ENCODE data around the gene PAK6.

PAK6 gene

DNA sequence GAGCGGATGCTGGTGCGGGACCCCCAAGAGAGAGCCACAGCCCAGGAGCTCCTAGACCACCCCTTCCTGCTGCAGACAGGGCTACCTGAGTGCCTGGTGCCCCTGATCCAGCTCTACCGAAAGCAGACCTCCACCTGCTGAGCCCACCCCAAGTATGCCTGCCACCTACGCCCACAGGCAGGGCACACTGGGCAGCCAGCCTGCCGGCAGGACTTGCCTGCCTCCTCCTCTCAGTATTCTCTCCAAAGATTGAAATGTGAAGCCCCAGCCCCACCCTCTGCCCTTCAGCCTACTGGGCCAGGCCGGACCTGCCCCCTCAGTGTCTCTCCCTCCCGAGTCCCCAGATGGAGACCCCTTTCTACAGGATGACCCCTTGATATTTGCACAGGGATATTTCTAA, 37.1 kb downstream of the PAK6 start:
- no peak for DNase-seq (ENCODE audit: low read depth in 1 of 2, low spot score in 1 of 2)

DNA sequence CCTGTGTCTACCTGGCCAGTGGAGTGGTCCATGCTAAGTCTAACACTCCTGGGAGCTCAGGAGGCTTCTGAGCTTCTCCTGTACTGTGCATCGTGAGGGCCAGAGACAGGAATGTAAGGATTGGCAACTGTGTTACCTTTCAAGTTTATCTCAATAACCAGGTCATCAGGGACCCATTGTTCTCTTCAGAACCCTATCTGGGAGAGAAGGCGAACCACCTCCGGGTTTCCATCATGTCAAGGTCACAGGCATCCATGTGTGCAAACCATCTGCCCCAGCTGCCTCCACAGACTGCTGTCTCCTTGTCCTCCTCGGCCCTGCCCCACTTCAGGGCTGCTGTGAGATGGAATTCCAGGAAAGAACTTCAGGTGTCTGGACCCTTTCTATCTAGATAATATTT, 38.1 kb downstream of the PAK6 start:
- no peak for DNase-seq (ENCODE audit: low read depth in 1 of 2, low spot score in 1 of 2)

DNA sequence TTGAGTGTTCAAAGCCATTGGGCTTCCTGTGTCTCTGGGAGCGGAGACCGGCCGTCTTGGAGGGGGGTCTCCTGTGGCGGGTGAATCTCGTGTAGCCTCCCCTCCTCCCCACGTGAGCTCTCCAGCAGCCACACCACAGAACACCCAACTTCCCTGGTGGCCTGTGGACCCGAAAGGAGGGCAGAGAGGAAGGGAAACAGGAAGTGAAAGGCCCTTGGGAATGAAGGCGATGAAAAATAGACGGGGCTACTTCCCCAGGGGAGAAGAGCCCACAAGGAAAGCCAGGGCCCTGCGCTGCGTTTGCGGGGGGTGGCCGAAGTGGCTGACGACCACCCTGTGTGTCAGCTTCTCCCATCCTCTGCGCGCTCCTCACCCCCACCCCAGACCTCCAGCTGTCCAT, 38.6 kb downstream of the PAK6 start:
- DNase-seq (ENCODE audit: low read depth in 1 of 2, low spot score in 1 of 2) = no peak

DNA sequence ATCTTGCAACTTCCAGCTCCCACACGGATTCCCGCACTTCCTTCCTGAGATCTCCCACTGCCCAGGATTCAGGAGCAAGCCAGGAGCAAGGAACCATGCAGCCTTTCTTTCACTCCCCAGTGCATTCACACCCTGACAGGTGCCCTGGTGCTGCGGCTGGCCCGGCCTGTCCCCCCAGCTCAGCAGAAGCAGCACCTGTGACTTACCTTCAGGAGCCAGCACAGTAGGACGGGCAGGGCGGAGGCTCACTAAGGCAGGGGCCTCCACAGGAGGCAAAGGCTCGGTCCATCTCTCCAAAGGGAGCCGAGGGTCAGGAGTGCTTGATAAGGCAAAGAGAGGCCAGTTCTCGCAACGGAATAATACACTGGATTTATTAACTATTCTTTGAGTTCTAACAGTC, 39.2 kb downstream of the PAK6 start:
- no peak for DNase-seq (ENCODE audit: low read depth in 1 of 2, low spot score in 1 of 2)

DNA sequence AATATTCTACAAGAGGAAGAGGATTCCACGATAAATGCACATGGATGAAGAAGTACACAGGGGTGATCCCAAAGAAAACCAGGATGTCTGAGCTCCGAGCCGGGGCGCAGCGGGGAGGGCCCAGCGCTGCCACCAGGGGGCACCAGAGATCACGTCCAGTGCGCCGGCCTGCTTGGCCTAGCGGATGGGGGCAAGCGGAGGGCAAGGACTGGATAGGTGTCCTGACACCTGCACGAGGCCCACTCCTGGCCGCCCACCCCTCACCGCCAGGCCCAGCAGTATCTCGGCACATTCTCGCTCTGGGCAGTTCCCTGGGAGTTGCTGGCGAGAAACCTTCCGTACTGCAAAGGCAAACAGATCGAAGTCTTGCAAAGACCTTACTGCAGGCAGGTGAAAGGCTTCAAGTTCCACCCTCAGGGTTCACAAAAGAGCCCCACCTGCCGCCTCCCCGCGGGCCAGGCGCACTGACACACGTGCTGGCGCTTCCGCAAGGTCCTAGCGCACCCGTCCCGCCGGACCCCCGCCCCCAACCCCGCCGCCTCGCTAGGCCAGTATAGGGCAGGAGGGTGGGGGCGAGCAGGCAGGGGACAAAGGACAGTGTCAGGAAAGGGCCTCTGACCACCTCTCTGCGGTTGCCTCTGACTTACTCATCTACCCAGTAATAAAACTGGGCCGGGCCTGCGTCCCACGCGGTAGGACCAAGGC, 40.7 kb downstream of the PAK6 start:
- peak; percentile 53 to 62 for DNase-seq (ENCODE audit: low read depth in 1 of 2, low spot score in 1 of 2)

DNA sequence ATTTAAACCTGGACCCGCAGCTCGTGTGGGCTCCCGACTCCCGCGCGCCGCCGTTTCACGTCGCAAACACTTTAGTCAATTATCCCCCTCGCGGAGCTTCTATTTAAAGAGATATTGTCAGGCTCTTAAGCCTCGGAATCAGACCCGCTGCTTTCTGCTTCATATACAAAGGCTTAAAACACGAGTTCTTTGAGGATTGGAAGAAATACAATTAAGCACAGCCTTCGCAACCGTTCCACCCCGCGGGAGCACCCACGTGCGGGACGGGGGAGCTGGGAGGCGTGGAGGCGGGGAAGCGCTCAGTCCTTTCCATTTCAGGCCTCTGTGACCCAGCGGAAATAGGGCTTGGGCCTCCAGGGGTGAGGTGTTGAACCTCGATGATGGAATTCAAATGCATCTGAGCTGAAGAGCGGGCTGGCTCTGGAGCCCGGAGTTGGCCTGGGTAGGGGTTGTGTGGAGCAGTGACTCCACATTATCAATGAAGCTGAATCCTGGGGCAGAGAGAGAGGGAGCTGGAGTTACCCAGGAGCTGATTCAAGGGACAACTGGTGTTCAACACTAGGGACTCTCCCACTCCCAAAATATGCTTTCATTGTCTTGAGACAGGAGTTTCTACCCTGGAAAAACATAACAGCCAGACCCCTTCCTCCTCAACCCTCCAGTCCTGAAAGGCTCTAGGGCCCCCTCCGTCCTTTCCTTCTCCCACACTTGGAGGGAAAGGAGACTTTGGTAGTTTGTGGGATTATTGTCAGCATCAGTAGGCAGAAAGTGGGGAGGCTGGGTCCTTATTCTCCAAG, 41.6 kb downstream of the PAK6 start:
- DNase-seq (ENCODE audit: low read depth in 1 of 2, low spot score in 1 of 2) = no peak

DNA sequence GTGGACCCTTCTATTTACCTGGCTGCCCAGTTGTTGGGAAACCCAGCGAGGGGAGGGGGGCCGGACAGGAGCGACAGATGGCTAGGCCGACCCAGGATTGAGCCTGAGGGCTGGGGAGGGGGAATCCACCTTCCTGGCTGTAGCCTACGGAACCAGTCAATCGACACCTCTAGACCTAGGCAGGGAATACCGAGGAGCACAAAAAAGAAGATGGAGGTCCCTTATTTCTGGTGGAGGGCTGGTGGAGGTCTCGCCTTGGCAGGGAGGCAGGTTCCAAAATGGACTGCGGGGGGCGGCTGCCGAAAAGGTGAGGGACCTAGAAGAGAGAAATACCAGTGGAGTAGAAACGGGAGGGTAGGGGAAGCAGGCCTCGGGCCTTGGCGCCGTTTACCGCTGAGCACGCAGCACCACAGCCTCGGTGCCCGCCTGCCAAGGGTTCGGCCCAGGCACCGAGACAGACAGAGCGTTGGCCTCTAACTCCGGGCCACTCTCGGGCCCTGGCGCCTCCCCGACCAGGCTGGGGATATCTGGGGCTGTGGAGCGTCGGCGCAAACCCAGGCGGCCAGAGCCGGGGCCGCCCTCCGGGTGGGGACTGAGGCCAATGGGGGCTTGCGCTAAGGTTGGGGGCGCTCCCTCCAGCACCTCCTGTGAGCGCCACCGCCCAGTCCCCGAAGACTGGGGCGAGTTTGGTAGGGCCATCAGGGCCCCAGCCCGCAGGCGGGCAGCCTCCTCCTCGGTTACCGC, 42.4 kb downstream of the PAK6 start:
- no peak for DNase-seq (ENCODE audit: low read depth in 1 of 2, low spot score in 1 of 2)

DNA sequence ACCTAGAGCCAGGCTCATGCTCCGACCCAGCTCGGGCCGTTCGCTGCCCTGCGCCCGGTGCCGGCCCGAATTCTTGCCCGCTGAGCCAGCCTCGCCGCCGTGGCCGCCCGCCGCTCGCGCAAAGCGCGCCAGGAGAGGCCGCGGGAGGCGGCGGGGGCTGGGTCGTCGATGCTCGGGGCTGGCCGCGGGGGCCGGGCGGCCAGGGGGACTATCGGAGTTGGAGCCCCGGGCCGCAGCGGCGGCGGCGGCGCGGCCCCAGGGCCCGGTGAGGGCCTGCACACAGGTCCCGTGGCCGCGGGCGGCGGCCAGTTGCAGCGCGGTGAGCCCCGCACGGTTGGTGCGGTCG, 42.9 kb downstream of the PAK6 start:
- DNase-seq (ENCODE audit: low read depth in 1 of 2, low spot score in 1 of 2) = no peak

DNA sequence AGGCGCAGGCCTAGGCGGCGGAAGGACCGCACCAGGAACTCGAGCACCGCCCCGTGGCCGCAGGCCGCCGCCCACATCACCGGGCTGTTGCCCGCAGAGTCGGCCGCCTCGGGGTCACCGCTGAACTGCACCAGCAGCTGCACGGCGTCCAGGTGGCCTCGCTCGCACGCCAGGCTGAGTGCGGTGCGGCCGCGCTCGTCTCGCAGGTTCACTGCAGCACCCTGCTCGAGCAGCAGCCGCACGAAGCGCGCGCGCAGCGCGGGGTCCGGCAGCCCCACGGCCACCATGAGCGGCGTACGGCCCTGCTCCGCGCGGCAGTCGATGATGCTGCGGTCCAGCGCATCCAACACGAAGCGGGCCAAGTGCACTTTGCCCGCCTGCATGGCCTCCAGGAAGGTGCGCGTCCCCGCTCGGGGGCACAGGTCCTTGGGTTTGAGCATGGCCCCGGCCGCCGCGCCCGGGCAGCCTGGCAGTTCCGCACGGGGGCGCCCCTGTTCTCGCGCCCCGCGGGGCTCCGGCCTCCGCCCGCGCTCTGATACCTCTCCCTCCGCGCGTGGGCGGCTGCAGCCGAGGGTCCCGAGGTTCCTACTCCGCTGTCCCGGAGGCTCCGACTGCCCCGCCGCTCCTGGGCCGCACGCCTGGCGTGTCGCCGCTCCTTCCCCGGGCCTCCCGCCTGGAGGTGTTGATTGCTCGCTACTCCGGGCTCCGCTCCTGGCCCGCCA, 43.4 kb downstream of the PAK6 start:
- peak in 1 of 2 donors; percentile 28 for DNase-seq (ENCODE audit: low read depth in 1 of 2, low spot score in 1 of 2)

DNA sequence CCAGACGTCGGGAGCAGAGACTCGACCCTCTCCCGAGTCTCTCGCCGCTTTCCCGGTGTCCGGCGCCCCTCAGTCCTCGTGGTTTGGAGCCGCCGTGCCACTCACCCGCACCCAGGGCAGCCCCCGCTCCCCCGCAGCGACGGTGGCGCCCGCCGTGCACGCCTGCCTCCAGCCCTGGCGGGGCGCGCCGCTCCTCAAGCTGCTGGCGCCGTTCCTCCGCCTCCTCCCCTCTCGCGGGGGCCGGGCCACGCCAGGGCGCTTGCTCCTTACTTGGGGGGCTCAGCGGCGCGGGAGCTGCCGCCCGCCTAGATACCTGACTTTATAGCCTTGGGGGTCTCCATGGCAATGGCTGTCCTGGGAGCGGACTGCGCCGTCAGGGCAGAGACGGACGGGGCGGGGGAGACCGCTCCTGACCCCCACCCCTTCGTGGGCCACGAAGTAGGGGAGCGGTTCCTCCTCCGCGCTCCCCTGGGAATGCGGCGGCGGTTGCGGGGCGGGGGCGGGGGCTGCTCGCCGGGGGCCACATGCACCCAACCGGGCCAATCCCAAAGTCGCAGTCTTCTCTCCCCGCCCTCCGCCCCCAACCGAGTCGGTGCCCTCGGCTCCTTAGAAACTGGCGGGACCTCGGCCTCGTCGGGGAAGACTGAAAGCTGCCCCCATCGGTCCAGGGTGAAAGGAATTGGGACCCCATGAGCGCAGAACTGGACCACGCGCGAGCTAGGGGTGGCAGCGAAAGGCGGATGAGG, 44.2 kb downstream of the PAK6 start, which contains the start of gene ANKRD63:
ANKRD63 (minus strand) TSS at position 196 of the 746 bp plus-strand sequence. CDS start 478 bp downstream, outside the sequence.
- no peak for DNase-seq (ENCODE audit: low read depth in 1 of 2, low spot score in 1 of 2)

DNA sequence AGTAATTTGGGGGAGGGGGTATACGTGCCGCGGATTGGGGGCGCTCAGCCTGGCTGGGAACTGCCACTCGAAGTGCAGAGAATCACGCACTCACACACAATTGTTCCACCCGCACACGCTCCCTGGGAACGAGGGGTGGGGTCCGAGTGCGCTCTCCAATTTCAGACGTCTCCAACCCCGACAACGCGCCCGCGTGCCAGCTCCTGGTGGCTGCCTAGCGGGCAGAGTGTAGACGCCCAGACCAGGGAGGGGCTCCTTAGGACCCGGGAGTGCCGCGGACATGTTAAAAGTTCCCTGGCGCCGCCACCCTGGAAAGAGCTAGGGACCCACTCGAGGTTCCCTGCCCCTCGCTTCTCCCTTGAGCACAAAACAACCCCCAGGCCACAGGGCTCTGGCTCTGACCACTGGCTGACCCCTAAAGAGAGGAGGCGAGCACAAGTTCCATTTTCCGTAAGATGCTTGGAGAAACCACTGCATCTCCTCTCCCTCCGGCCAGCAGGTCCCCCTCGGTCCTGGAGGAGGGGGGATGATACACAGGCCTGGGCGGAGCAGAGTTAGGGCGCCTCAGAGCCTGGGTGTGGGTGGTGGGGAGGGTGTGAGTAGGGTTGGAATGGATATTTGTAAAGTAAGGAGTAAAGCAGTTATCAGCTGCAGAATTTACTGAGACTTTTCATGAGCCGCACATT, 44.9 kb downstream of the PAK6 start:
- DNase-seq (ENCODE audit: low read depth in 1 of 2, low spot score in 1 of 2) = no peak

DNA sequence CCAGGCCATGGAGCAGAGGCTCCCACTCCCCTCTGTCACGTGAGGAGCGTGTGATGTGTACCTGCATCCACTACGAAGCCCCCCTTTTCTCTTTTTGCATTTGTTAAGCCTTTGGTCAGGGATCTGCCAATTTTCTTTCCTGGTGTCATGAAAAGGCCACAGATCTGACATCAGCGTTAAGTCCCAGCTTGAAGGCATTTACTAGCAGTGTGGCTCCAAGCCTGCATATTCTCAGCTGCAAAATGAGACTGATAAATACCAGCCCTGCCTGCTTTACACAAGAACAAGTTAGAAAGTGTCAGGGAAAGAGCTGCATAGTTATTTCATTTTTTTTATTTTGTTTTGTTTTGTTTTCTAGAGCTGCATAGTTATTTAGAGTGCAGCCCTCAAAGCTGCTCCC, 46.3 kb downstream of the PAK6 start:
- DNase-seq (ENCODE audit: low read depth in 1 of 2, low spot score in 1 of 2) = no peak

DNA sequence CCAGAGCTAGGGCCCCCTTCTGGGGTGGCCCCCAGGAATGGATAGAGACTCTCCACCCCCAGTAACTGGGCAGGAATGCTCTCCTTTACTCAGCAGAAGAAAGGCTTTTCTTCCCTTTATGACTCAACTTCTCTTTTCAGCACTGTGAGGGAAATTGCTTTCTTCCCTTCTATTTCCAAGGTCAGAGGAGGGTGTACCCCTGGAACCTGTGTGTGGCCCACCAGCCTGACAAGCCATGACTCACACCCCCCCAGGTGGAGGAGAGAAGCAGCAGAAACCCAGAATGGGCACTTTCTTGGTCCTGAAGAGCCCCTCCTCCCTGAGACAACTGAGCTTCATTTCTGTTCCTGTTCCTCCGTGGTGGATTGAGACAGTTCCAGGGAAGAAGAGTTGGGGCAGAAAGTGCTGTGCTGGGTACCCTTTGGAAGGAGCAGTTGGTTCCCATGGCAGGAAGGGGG, 46.7 kb downstream of the PAK6 start:
- DNase-seq (ENCODE audit: low read depth in 1 of 2, low spot score in 1 of 2) = no peak

DNA sequence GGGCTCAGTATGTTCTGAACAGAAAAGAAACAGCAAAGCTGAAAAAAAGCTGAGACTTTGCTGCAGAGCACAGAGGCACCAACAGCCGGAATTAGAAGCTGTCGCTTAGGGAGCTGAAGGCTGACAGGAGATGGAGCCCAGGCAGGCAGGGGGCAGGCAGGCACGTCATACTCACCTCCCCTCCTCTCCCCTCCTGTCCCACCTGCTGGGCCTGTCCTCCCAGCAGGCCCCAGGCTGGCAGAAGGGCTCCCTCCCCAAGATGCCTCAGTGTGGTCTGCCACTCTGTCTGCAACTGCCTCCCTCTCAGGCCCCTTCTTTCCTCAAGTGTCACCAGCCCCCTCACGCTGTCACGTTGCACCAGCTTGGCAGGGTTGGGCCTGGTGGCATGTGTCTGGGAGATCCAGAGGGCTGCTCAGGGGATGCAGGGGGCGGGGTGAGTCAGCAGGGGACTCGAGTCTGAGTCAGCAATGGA, 47.2 kb downstream of the PAK6 start:
- no peak for DNase-seq (ENCODE audit: low read depth in 1 of 2, low spot score in 1 of 2)

DNA sequence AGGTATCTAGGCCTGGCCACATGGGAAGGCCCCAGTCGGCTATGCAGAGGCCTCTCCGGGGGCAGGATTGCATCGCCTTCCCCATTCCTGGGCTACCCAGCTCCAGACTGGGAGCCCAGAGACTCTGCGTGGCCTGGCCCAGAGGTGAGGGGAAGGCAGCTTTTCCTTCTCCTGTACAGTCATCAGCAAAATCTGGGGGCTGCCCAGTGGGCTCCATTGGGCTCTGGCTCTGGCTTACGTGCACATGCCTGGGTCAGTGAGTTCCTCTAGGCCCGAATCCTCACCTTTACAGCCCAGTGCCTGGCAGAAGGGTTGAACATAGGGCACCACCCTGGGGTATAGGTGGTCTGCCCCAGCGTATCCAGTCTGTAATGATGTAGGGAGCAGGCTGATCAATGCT, 47.9 kb downstream of the PAK6 start:
- no peak for DNase-seq (ENCODE audit: low read depth in 1 of 2, low spot score in 1 of 2)

DNA sequence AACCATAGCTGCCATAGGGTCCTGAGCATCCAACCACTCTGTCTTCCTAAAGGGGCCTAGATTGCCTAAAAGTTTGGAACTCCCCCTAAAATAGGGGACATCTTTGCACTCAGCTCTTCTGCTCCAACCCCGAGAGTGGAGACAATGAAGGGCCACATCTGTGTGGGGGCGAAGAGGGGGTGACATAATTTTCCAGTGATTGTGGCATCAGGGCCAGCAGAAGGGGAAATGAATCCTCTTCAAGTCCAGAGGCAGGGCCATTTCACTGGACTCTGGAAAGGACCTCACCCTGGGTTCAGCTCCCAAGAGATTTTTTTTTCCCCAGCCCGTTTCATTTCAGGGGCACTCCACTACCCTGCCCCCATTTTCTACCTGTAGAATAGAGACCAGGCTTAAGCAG, 48.6 kb downstream of the PAK6 start:
- no peak for DNase-seq (ENCODE audit: low read depth in 1 of 2, low spot score in 1 of 2)

DNA sequence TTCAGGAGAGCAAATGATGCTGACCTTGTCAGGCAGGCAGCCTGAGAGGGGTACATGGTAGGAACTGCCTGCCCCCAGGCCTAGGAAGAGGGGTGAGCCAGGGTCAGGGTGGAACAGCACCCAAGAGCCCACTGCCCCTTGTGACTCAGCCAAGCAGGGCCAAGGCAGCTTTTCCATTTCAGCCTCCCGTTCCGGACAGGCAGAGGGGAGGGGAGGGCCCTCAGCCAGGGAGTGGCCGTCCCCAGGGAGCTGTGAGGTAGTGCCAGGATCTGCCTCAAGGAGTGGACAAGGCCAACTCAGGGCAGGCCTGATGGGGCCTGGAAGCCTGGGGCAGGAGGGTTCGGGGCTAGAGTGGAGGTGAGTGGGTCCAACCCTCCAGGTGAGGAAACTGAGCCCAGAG, 49.1 kb downstream of the PAK6 start:
- no peak for DNase-seq (ENCODE audit: low read depth in 1 of 2, low spot score in 1 of 2)

DNA sequence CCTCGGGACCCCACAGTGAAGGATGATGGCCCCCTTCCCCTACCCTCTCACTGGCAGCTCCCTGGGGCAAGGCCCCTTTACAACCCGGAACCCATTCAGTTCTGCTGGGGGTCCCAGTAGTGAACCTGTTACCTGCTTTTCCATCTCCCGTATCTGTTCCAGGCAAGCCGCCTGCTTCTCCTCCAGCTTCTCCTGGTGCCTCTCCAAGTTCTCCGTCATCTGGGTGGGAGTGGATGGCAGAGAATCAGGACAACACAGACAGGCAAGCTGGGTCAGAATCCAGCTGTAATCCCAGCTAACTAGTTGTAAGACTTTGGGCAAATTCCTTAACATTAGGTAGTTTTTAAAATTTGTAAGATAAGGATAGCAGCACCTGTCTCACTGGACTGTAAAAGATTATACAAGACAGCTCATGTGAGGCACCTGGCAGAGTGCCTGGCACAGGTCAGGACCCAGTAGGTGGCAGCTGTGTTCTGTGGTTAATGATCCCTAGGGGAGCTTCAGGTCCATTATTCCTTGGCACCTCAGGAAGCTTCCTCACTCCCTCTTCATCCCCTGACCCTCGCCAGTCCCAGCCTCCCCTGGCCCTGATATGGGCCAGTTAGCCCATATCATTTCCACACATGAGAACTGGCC, 50.4 kb downstream of the PAK6 start:
- no peak for DNase-seq (ENCODE audit: low read depth in 1 of 2, low spot score in 1 of 2)

DNA sequence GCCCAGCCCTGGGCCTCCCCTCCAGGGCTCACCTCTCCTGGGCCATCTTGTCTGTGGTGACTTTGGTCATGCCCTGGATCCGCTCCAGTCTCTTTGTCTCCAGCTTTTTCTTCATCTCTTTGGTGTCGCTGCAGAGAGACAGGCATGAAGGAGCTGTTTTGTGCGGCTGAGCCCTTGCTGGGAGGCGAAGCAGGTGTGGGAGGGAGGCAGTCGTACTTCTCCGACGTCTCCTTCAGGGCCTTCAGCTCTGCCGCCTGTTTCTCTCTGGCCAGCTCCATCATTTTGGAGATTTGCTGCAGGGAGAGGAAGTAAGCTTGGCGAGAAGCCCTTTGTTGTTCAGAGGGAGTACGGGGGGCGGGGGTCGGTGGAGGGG, 51.7 kb downstream of the PAK6 start:
- no peak for DNase-seq (ENCODE audit: low read depth in 1 of 2, low spot score in 1 of 2)

Measured in activated T-helper 1 cell treated with anti-CD3 and anti-CD28 coated beads, Interleukin-2, amount 50 U/mL, for 16 hours (primary cell).